ENCODE data around the gene SH3BP2.

The SH3BP2 gene

DNA sequence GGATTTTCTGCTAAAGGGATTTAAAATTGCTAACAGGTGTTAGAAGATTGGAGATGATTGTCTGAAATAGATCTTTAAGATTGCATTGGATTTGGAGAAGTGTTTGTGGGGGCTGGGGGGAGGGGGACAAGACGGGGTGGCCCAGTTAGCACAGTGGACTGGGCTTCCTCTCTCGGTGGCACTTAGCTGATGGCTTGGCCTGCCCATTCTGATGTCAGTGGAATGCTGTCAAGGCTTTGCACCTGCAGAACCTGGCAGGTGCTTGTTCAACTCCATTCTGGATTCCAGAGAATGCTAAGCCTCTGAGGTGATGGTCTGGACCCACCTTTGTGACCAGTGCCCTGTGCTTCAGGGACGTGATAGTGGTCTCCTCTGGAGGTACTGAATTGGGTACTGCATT, 94.5 kb downstream of the SH3BP2 start:
- DNase-seq: no peak

DNA sequence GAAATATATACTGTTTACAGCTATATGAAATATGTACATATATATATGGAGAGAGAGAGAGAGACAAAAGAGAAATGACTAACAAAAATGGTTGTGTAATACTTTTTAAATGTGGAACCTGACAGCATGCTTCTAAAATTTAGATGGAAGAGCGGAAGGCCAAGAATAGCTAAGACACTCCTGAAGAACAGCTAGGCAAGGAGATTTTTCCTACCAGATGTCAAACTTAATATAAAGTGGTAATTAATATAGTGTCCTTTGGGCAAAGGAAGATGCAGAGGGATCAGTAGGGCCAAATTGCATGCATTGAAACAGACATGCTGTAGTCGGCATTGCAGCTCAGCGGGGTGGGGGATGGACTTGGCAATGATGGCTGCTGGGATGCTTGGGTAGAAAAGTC, 96.0 kb downstream of the SH3BP2 start:
- DNase-seq: no peak

Data from activated naive CD4-positive, alpha-beta T cell (primary cell).